ENCODE results near the gene TMEM151B.

TMEM151B gene

GRCh38 chr6:44298055-44298803, 28.0 kb downstream of the TMEM151B start:
- DNase-seq (ENCODE audit: low read depth), result no peak
- no peak for TF ChIP-seq CTCF (IDR thresholded peaks at IDR 0.05; ENCODE audit: insufficient read depth, low read depth, low read length, missing control alignments)
- no peak overlapping the region for H3K4me3 ChIP-seq (ENCODE audit: low read depth, low read length)

GRCh38 chr6:44298864-44299263, 28.6 kb downstream of the TMEM151B start:
- DNase-seq (ENCODE audit: low read depth), result no peak
- TF ChIP-seq CTCF (IDR thresholded peaks at IDR 0.05; ENCODE audit: insufficient read depth, low read depth, low read length, missing control alignments), result no peak
- H3K4me3 ChIP-seq (ENCODE audit: low read depth, low read length), result no peak overlapping the region

GRCh38 chr6:44300292-44300823, 30.1 kb downstream of the TMEM151B start:
- no peak for DNase-seq (ENCODE audit: low read depth)
- no peak for TF ChIP-seq CTCF (IDR thresholded peaks at IDR 0.05; ENCODE audit: insufficient read depth, low read depth, low read length, missing control alignments)
- no peak overlapping the region for H3K4me3 ChIP-seq (ENCODE audit: low read depth, low read length)

GRCh38 chr6:44301106-44301505, 30.9 kb downstream of the TMEM151B start:
- no peak overlapping the region for H3K4me3 ChIP-seq (ENCODE audit: low read depth, low read length)
- no peak for DNase-seq (ENCODE audit: low read depth)
- no peak for TF ChIP-seq CTCF (IDR thresholded peaks at IDR 0.05; ENCODE audit: insufficient read depth, low read depth, low read length, missing control alignments)

GRCh38 chr6:44301782-44302564, 31.7 kb downstream of the TMEM151B start:
- H3K4me3 ChIP-seq (ENCODE audit: low read depth, low read length), result no peak overlapping the region
- no peak for TF ChIP-seq CTCF (IDR thresholded peaks at IDR 0.05; ENCODE audit: insufficient read depth, low read depth, low read length, missing control alignments)
- DNase-seq (ENCODE audit: low read depth), result no peak

- no peak overlapping the region for H3K4me3 ChIP-seq (ENCODE audit: low read depth, low read length)
- no peak for DNase-seq (ENCODE audit: low read depth)
- TF ChIP-seq CTCF (IDR thresholded peaks at IDR 0.05; ENCODE audit: insufficient read depth, low read depth, low read length, missing control alignments), result no peak
These were observed 32.6 kb downstream of the TMEM151B start for GRCh38 chr6:44302856-44303255.
